Naive thymus-derived CD4-positive, alpha-beta T cell (primary cell): Measurements from ENCODE around the gene NPTXR. TPM values are rescaled to one million over a fixed set of nuclear protein-coding genes. Genes with fewer than 3 reads are reported as not detected.
A peak's percentile ranks its signal among the peaks of the same experiment; 100 is the strongest.

ENCODE experiments used
- ATAC-seq: fragments of 150-1000 bp; cut with Tn5 transposase; 2 replicates; pipeline ENCODE4 v1.10.0; 2021; ENCODE audit warnings: mild to moderate bottlenecking, moderate library complexity
- CTCF ChIA-PET: fragments of 350-600 bp; sonication (Branson Sonifier 250); formaldehyde crosslinking; loops from one replicate; lab custom pipeline; 2021; ENCODE audit warnings: antibody characterized with exemption; lab: Charles Lee
- POLR2A ChIA-PET: fragments of 350-600 bp; sonication (Branson Sonifier 250); formaldehyde crosslinking; loops from one replicate; lab custom pipeline; 2021; ENCODE audit warnings: antibody characterized with exemption, inconsistent platforms; lab: Charles Lee
- DNase-seq, 9 donors: peaks; one replicate each; pipeline versions ENCODE4 v3.0.0 to v3.0.0-alpha.2; 2020 to 2022; ENCODE audit warnings: mixed read lengths in 1 of 9
- H3K27ac ChIP-seq: one replicate; pipeline ENCODE4 v1.7.0; 2013; ENCODE audit warnings: mild to moderate bottlenecking, low read depth, low read length, moderate library complexity
- H3K27me3 ChIP-seq, 2 donors: one replicate each; pipeline ENCODE4 v1.7.0; 2013; ENCODE audit warnings: low read length in 2 of 2, mild to moderate bottlenecking in 2 of 2, moderate library complexity in 2 of 2; ENCODE audit not compliant: control insufficient read depth in 2 of 2, insufficient read depth in 2 of 2
- H3K36me3 ChIP-seq, 3 experiments: 1 replicate in 2 of 3; 2 replicates in 1 of 3; pipeline ENCODE4 v1.7.0; 2013; ENCODE audit warnings: low read length in 3 of 3, mild to moderate bottlenecking in 3 of 3, moderate library complexity in 1 of 3; ENCODE audit not compliant: insufficient read depth in 3 of 3, control insufficient read depth in 2 of 3
- H3K4me1 ChIP-seq, 2 donors: one replicate each; pipeline ENCODE4 v1.7.0; 2013; ENCODE audit warnings: low read length in 2 of 2, mild to moderate bottlenecking in 2 of 2, moderate library complexity in 1 of 2; ENCODE audit not compliant: control insufficient read depth in 2 of 2, insufficient read depth in 2 of 2
- H3K4me3 ChIP-seq: 2 replicates; pipeline ENCODE4 v1.7.0; 2013; ENCODE audit warnings: mild to moderate bottlenecking, low read length
- H3K9me3 ChIP-seq, 3 experiments: 1 replicate in 2 of 3; 2 replicates in 1 of 3; pipeline ENCODE4 v1.7.0; 2013; ENCODE audit warnings: low read length in 3 of 3; ENCODE audit not compliant: control insufficient read depth in 2 of 3
- H3K27ac Mint-ChIP-seq, 9 donors: one replicate each; pipeline ENCODE4 v1.8.0; 2020 to 2022; ENCODE audit warnings: mixed read lengths in 9 of 9, mild to moderate bottlenecking in 8 of 9, moderate library complexity in 5 of 9, inconsistent platforms in 2 of 9
- H3K27me3 Mint-ChIP-seq, 5 donors: one replicate each; pipeline ENCODE4 v1.8.0; 2021 to 2022; ENCODE audit warnings: mixed read lengths in 5 of 5, mild to moderate bottlenecking in 1 of 5
- H3K36me3 Mint-ChIP-seq, 5 donors: one replicate each; pipeline ENCODE4 v1.8.0; 2020 to 2022; ENCODE audit warnings: mixed read lengths in 5 of 5, mild to moderate bottlenecking in 3 of 5, inconsistent platforms in 1 of 5
- H3K4me1 Mint-ChIP-seq, 7 donors: one replicate each; pipeline ENCODE4 v1.8.0; 2020 to 2022; ENCODE audit warnings: mixed read lengths in 7 of 7, mild to moderate bottlenecking in 3 of 7, inconsistent platforms in 1 of 7
- H3K4me3 Mint-ChIP-seq, 10 donors: one replicate each; pipeline ENCODE4 v1.8.0; 2020 to 2022; ENCODE audit warnings: mild to moderate bottlenecking in 10 of 10, mixed read lengths in 10 of 10, moderate library complexity in 6 of 10, inconsistent platforms in 2 of 10
- H3K9me3 Mint-ChIP-seq, 11 donors: one replicate each; pipeline ENCODE4 v1.8.0; 2020 to 2022; ENCODE audit warnings: mixed read lengths in 11 of 11, mild to moderate bottlenecking in 4 of 11, inconsistent platforms in 1 of 11, moderate library complexity in 1 of 11
- intact Hi-C, 2 donors: fragments of 100-400 bp; cut with micrococcal nuclease; formaldehyde crosslinking; loops; one replicate each; pipeline ENCODE4 v1.15.1; 2023
- polyA plus RNA-seq, 2 donors: library from polyadenylated mRNA; unstranded; fragments of 300-500 nt; fragmentation: Illumina TruSeq; gene quantifications; one replicate each; pipeline ENCODE4 v1.2.3, GENCODE V29; 2021
- total RNA-seq, 6 experiments: library from RNA in 5 of 6; stranded (reverse) in 5 of 6; gene quantifications; 1 replicate in 5 of 6; 2 replicates in 1 of 6; pipeline ENCODE4 v1.2.3 and lab custom pipeline; 2021 to 2026

Gene NPTXR
- total and polyA plus RNA-seq, 7 experiments from 2014 or later: 0.85 to 12.9 (median 4.4) TPM

DNA sequence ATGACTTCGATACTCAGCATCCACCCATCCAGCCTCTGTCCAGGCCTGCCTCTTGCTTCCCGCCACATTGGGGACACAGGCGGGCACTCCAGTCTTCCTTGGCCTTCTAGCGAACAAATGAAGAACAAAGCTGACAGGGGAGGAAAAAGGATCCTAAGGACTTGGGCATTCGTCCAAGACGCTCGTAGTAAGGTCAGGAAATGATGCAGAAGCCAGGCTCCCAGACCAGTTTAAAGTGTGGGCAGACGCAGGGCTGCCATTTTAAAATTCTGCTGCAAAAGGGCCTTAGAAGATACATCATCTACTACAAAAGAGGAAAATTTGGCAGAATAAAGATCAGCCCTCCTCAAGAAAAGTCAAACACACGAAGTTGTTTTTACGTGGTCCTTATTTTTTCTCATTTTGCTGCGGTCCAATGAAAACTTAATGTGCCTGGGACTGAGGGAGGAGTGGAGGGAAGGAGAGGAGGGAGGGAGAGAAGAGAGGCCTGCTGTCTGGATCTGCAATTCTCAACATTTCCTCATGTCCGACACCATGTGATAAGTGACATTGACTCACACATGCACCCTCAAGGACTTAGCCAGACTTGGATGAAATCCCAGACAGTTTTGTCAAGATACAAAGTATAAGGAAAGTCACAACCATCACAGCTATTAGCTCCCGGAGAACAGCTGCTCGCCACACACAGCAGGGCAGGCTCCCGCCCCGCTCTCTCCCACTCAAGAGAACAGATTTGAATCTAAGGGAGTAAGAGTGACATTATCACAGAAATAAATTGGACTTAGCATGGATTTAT is 55.6 kb downstream of the NPTXR start:
- CTCF ChIA-PET: no interaction called here

DNA sequence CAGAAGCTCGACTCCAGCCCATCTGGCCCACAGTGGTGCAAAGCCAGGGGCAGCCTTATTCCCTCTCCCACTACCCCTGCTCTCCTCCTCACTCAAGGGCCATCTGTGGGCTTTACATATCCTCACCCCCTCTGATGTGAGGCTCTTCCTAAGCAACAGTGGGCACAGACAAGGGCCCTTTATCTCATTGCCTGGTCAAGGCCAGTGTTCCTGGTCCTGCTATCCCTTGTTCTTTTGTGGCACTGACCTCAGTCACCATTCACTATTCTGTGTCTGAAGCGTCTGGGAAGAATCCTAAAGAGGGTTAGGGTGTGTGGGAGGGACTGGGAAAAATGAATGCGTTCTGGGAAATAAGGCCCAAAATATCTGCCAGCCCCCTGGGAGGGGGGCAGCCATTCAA is 57.2 kb downstream of the NPTXR start:
- no peaks in the 10 kb centered on the region for H3K4me1 ChIP-seq
- Mint-ChIP-seq H3K9me3 (no peaks in the 10 kb centered on the region), H3K4me3 (no peak overlapping the region), H3K27ac (no peak overlapping the region), H3K27me3 (no peaks in the 10 kb centered on the region), H3K4me1 (peaks cover 0 to 18% (median 7%) of the 10 kb centered on the region in 7 donors), H3K36me3 (peaks cover 0 to 24% (median 7%) of the 10 kb centered on the region in 5 donors)
- H3K9me3 ChIP-seq: no peaks in the 10 kb centered on the region
- no peak overlapping the region for H3K4me3 ChIP-seq
- H3K27me3 ChIP-seq: no peaks in the 10 kb centered on the region
- no peak for DNase-seq
- ChIA-PET POLR2A (no interaction called here), CTCF (no interaction called here)
- no peak overlapping the region for H3K27ac ChIP-seq
- intact Hi-C loops: no loop called here
- peaks cover 0 to 22% (median 0%) of the 10 kb centered on the region in 3 experiments for H3K36me3 ChIP-seq
- no peak for ATAC-seq

More for the DNA sequence above, 55.6 kb downstream of the NPTXR start:
- Mint-ChIP-seq H3K36me3 (peaks cover 0 to 16% (median 0%) of the 10 kb centered on the region in 5 donors), H3K9me3 (no peaks in the 10 kb centered on the region), H3K4me1 (peaks cover 3 to 13% (median 5%) of the 10 kb centered on the region in 7 donors), H3K27ac (no peak overlapping the region), H3K27me3 (no peaks in the 10 kb centered on the region), H3K4me3 (no peak overlapping the region)
- POLR2A ChIA-PET: no interaction called here
- no peak overlapping the region for H3K27ac ChIP-seq
- H3K4me1 ChIP-seq: peaks cover 2 to 4% of the 10 kb centered on the region in 2 donors
- no peaks in the 10 kb centered on the region for H3K27me3 ChIP-seq
- no peak for DNase-seq
- H3K9me3 ChIP-seq: no peaks in the 10 kb centered on the region
- no peak overlapping the region for H3K4me3 ChIP-seq
- intact Hi-C loops: no loop called here
- no peak for ATAC-seq
- peaks cover 0 to 16% (median 0%) of the 10 kb centered on the region in 3 experiments for H3K36me3 ChIP-seq

DNA sequence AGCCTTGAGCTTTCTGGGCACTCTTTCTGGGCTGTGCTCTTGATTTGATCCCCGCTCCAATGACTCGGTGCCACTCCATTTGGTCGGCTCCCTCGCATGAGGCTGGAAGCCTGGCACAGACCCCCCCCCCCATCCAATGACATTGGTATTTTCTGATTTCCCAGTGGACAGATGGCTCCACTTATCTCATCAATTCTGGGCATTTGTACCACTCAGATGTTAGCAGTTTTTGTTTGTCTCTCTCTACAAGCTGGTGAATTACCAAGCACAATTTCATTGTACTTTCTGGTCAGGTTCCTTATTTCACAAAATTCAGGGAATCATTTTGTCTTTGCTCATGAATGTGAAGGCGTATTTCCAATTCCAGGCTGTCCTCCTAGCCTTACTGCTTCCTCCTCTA is 59.0 kb downstream of the NPTXR start:
- no peak for ATAC-seq
- no peaks in the 10 kb centered on the region for H3K9me3 Mint-ChIP-seq
- peaks cover 0 to 18% (median 7%) of the 10 kb centered on the region in 7 donors for H3K4me1 Mint-ChIP-seq
- CTCF ChIA-PET: interaction anchor here (0.7 to 0.9 kb wide), 2 partner anchors 16 to 245 kb away, joined by 3 read pairs; no protein-coding TSS in a partner anchor
- H3K36me3 Mint-ChIP-seq: peaks cover 0 to 36% (median 11%) of the 10 kb centered on the region in 5 donors
- intact Hi-C loops: no loop called here
- Histone ChIP-seq H3K4me3 (no peak overlapping the region), H3K9me3 (no peaks in the 10 kb centered on the region), H3K27ac (no peak overlapping the region), H3K36me3 (peaks cover 0 to 30% (median 0%) of the 10 kb centered on the region in 3 experiments), H3K27me3 (no peaks in the 10 kb centered on the region), H3K4me1 (no peaks in the 10 kb centered on the region)
- H3K4me3 Mint-ChIP-seq: no peak overlapping the region
- H3K27me3 Mint-ChIP-seq: no peaks in the 10 kb centered on the region
- H3K27ac Mint-ChIP-seq: peak overlapping the region in 1 of 9 donors; percentile 11
- POLR2A ChIA-PET: interaction anchor here (1.2 kb wide), 1 partner anchor 10 kb away, joined by 3 read pairs; no protein-coding TSS in a partner anchor
- DNase-seq: no peak

DNA sequence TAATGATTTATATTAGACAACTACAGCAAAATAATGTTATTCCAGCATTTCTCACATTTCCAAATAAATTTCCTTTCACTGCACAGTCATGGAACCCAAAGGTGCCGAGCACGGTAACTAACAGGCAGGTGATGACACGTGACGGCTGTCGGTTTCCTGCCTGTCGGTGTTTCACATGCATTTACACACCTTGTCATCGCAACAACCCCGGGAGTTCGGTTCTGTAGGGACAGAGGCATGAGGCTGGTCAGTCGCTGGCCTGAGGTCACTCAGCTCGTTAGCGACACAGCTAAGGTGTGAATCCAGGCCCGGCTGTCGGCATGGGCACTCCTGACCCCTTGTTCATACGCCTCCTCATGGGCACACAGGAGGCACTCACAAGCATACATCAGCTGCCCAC is 59.8 kb downstream of the NPTXR start:
- ChIA-PET POLR2A (interaction anchor here (0.7 to 1.2 kb wide), 2 partner anchors 9 to 217 kb away, joined by 3 read pairs; no protein-coding TSS in a partner anchor), CTCF (interaction anchor here (0.5 to 0.7 kb wide), 2 partner anchors 222 to 244 kb away, joined by 3 to 5 read pairs; no protein-coding TSS in a partner anchor)
- no peaks in the 10 kb centered on the region for H3K27me3 Mint-ChIP-seq
- H3K4me1 ChIP-seq: no peaks in the 10 kb centered on the region
- H3K27ac ChIP-seq: no peak overlapping the region
- no peak overlapping the region for H3K4me3 Mint-ChIP-seq
- DNase-seq: no peak
- H3K9me3 Mint-ChIP-seq: no peaks in the 10 kb centered on the region
- ATAC-seq: no peak
- intact Hi-C loops: no loop called here
- H3K36me3 ChIP-seq: peaks cover 0 to 34% (median 0%) of the 10 kb centered on the region in 3 experiments
- peaks cover 0 to 18% (median 7%) of the 10 kb centered on the region in 7 donors for H3K4me1 Mint-ChIP-seq
- no peak overlapping the region for H3K27ac Mint-ChIP-seq
- no peaks in the 10 kb centered on the region for H3K9me3 ChIP-seq
- H3K36me3 Mint-ChIP-seq: peaks cover 0 to 40% (median 11%) of the 10 kb centered on the region in 5 donors
- no peaks in the 10 kb centered on the region for H3K27me3 ChIP-seq
- no peak overlapping the region for H3K4me3 ChIP-seq

DNA sequence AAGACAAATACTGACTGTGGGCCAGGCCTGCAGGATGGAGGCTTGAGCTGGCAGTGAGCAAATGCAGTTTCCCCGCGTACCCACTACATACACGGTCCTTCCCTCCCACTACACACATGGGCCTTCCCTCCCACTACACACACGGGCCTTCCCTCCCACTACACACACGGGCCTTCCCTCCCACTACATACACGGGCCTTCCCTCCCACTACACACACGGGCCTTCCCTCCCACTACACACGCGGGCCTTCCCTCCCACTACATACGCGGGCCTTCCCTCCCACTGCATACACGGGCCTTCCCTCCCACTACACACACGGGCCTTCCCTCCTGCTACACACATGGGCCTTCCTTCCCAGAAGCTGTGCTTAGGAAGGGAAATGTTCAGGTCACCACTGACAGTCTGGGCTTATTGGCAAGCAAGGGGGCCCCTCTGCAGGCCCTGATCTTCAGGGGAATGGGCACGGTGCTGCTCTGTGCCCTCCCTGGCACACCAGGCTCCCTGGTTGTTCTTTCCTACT is 60.7 kb downstream of the NPTXR start:
- H3K4me1 ChIP-seq: no peaks in the 10 kb centered on the region
- ATAC-seq (no peak), DNase-seq (no peak)
- peak overlapping the region in 1 of 9 donors; percentile 64 for H3K27ac Mint-ChIP-seq
- ChIA-PET CTCF (interaction anchor here (0.7 to 0.8 kb wide), 2 partner anchors 14 to 98 kb away, joined by 3 read pairs; no protein-coding TSS in a partner anchor), POLR2A (no interaction called here)
- no peak overlapping the region for H3K27ac ChIP-seq
- no peak overlapping the region for H3K4me3 ChIP-seq
- H3K9me3 ChIP-seq: no peaks in the 10 kb centered on the region
- H3K4me1 Mint-ChIP-seq: peaks cover 0 to 18% (median 7%) of the 10 kb centered on the region in 7 donors
- peaks cover 0 to 41% (median 0%) of the 10 kb centered on the region in 3 experiments for H3K36me3 ChIP-seq
- H3K9me3 Mint-ChIP-seq: no peaks in the 10 kb centered on the region
- no peak overlapping the region for H3K4me3 Mint-ChIP-seq
- intact Hi-C loops: no loop called here
- H3K36me3 Mint-ChIP-seq: peaks cover 0 to 41% (median 12%) of the 10 kb centered on the region in 5 donors
- H3K27me3 ChIP-seq: no peaks in the 10 kb centered on the region
- no peaks in the 10 kb centered on the region for H3K27me3 Mint-ChIP-seq

DNA sequence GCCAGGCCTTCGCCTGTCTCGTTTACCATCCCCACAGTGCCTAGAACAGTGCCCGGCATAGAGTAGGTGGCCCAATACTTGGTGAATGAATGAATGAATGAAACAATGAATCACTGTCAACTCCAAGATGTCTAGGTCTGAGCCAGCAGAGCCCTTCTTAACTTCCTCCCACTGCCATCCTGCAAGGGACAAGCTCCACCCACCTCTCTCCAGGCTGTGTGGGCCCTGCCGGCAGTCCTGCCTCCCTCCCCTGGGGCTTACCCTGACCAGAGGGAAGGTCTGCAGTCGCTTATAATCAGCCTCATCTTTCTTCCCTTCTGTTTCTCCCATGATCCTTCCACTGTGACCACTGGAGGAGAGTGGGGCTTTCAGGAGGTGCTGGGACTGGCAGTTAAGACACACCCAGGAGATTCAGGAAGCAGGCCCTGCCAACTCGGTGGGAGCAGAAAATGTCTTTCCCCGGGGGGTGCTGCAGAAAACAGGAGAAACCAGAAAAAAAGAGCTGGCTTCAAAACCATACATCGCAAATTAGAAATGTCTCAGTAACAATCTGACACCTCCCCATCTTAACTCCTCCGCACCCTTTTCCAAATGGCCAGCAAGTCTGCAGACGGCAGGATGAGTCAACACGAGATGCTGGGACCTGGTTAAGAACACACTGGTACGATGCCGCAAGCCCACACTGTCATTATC is 61.3 kb downstream of the NPTXR start:
- H3K36me3 Mint-ChIP-seq: peaks cover 0 to 36% (median 12%) of the 10 kb centered on the region in 5 donors
- ATAC-seq: peak; percentile 46
- POLR2A ChIA-PET: interaction anchor here (0.9 kb wide), 1 partner anchor 37 kb away, joined by 3 read pairs; no protein-coding TSS in a partner anchor

More for the DNA sequence above, 61.3 kb downstream of the NPTXR start:
- intact Hi-C loops: no loop called here
- no peak overlapping the region for H3K4me3 Mint-ChIP-seq
- peaks cover 0 to 18% (median 7%) of the 10 kb centered on the region in 7 donors for H3K4me1 Mint-ChIP-seq
- H3K36me3 ChIP-seq: peaks cover 0 to 37% (median 0%) of the 10 kb centered on the region in 3 experiments
- H3K9me3 Mint-ChIP-seq: no peaks in the 10 kb centered on the region
- H3K4me3 ChIP-seq: no peak overlapping the region
- no peak for DNase-seq
- no peaks in the 10 kb centered on the region for H3K27me3 ChIP-seq
- CTCF ChIA-PET: interaction anchor here (0.7 to 0.8 kb wide), 2 partner anchors 14 to 99 kb away, joined by 3 read pairs; no protein-coding TSS in a partner anchor
- no peaks in the 10 kb centered on the region for H3K4me1 ChIP-seq
- H3K27me3 Mint-ChIP-seq: no peaks in the 10 kb centered on the region
- peak overlapping the region in 2 of 9 donors; percentile 23 to 53 for H3K27ac Mint-ChIP-seq
- H3K9me3 ChIP-seq: no peaks in the 10 kb centered on the region
- no peak overlapping the region for H3K27ac ChIP-seq
